Loucy (cell line): Measurements from ENCODE around the gene RUSC1.

Experiments
- EZH2phosphoT487 ChIP-seq: fragments of 200-600 bp; IDR thresholded peaks from 2 replicates; pipeline ENCODE4 v1.6.1; 2018; ENCODE audit warnings: antibody characterized with exemption, mild to moderate bottlenecking, moderate library complexity, borderline replicate concordance
- TF ChIP-seq, protein P1 (sequence below): fragments of 200-600 bp; sonication (generic); conservative IDR thresholded peaks from 2 replicates; pipeline ENCODE4 v1.5.1; 2014; ENCODE audit warnings: mild to moderate bottlenecking, antibody characterized with exemption, low read length

DNA sequence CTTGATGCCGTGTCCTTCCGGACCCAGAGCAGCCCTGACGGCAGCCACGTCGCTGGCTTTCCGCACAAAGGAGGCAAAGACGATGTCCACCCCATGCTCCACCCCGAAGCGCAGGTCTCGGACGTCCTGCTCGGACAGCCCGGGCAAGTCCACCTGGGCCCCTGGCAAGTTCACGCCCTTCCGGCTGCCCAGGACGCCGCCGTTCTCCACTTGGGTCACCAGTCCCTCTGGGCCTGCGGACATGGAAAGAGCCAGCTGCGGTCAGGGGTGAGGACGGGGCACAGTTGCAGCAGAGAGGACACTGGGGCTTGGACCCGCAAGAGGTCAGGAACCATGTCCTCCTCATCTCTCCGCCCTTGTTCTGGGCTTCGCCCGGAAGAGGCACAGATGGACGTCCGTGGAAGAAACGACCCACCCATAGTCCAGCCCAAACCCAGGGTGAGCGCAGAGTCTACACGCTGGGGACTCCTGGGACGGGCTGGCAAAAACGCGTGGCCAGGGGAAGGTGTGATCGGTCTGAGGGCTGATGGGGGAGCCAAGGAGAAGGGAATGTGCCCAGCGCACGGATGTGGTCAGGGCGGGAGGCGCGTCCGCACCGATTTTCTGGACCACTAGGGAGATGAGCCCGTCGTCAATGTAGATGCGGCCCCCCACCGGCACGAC is 26.0 kb upstream of the RUSC1 start:
- TF ChIP-seq, protein P1, sequence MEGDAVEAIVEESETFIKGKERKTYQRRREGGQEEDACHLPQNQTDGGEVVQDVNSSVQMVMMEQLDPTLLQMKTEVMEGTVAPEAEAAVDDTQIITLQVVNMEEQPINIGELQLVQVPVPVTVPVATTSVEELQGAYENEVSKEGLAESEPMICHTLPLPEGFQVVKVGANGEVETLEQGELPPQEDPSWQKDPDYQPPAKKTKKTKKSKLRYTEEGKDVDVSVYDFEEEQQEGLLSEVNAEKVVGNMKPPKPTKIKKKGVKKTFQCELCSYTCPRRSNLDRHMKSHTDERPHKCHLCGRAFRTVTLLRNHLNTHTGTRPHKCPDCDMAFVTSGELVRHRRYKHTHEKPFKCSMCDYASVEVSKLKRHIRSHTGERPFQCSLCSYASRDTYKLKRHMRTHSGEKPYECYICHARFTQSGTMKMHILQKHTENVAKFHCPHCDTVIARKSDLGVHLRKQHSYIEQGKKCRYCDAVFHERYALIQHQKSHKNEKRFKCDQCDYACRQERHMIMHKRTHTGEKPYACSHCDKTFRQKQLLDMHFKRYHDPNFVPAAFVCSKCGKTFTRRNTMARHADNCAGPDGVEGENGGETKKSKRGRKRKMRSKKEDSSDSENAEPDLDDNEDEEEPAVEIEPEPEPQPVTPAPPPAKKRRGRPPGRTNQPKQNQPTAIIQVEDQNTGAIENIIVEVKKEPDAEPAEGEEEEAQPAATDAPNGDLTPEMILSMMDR: no peak
- TF ChIP-seq EZH2phosphoT487: no peak
